Umbilical cord (tissue), 2 donors: ENCODE data around the gene CELF5. TPM values are rescaled to one million over a fixed set of nuclear protein-coding genes. Genes with fewer than 3 reads are reported as not detected.
"Not testable (repeated sequence)": the region's sequence is repeated elsewhere in the genome, so short reads cannot be mapped to it uniquely, and the experiment has no call there.

Experiments used
- DNase-seq: peaks from one replicate; pipeline ENCODE4 v3.0.0-alpha.2; 2015; ENCODE audit warnings: low spot score
- total RNA-seq: library from RNA; depleted of rRNA; stranded (reverse); fragments of >200 nt; gene quantifications from one replicate; pipeline ENCODE4 v1.2.3, GENCODE V29; 2014; ENCODE audit warnings: low replicate concordance; ENCODE audit not compliant: insufficient read depth

The CELF5 gene
- total RNA-seq, 1 donor from 2014 or later, result 1.7 TPM

DNA sequence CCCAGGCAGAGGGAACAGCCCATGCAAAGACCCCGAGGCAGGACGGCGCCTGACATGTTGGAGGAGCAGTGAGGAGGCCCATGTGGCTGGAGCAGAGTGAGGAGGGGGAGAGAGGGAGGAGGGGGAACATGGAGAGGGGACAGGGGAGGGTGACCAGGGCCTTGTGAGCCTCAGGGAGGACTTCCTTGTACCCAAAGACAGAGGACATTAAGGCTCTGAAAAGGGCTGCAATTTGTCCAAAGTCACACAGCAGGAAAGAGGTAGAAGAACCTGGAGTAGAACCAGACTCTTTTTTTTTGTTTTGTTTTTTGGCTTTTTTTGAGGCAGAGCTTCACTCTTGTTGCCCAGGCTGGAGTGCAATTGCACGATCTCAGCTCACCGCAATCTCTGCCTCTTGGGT, 67.2 kb downstream of the CELF5 start:
- DNase-seq, result no peak

DNA sequence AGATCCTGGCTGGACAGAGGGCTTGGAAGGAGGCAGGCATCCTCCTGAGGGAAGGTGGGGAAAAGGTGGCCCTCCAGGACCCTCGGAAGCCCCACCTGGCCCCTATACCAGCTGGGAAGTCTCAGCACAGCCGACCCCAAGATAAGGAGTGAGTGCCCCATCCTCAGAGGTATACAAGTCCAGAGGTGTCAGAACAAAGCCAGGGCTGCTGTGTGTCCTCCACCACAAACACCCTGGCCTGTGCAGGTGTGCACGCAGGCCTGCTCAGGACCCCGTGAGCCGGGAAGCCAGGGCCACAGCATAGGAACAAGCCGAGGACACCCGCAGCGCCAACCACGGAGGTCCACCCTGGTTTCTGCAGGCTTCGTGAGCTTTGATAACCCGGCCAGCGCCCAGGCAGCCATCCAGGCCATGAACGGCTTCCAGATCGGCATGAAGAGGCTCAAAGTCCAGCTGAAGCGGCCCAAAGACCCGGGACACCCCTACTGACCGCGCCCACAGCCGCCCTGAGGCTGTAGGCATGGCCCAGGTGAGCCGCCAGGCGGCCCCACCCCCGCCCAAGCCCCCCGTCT, 68.6 kb downstream of the CELF5 start:
- no peak for DNase-seq

DNA sequence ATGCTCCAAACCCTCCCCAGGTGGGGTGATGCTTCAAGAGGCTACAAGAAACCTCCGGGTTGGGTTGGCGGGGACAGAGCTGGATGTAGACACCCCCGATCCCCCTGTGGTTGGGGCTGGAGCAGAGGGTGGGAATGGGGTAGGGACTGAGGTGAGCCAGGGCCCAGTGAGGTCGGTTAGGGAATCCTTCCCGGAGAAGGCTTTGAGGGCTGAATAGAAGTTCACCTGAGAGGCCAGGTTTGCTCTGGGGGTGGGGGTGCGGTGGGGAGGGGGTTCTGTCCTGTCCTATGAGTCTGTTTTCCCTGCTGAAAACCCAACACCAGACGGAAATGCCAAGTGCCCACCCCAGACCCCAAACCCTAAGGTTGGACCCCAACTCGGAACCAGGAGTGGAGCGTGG, 69.1 kb downstream of the CELF5 start:
- no peak for DNase-seq

DNA sequence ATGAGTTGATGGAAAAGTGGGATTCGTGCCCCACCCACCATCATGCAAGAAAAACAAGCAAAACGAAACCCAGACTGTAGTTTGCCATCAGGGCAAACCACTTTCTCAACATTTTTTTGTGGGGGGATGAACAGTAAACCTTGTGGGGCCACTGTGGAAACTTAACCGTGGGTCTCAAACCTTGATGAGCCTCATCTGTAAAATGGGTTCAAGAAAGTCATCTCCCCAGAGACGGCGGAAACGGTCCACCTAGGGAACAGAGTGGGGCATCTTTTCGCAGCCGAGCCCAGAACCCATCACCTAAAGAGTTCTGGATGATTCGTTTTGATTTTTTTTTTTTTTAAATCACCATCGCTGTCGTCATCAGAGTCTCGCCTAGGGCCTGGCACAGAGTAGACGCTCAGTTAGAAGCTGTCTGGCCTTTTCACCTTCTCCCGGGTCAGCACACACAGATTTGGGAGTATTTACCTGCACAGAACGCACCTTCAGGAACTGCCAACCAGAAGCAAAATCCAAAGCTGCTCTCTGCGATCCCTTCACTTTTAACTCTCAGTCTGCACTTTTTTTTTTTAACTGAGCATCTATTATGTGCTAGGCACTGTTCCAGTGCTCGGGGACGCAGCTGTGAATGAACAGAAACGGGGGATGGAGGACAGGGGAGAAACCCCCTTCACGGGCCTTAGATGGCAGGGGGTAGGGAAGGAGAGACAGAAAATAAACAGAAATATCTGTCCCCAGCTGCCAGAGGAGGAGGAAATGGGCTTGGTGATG, 69.8 kb downstream of the CELF5 start:
- no peak for DNase-seq

DNA sequence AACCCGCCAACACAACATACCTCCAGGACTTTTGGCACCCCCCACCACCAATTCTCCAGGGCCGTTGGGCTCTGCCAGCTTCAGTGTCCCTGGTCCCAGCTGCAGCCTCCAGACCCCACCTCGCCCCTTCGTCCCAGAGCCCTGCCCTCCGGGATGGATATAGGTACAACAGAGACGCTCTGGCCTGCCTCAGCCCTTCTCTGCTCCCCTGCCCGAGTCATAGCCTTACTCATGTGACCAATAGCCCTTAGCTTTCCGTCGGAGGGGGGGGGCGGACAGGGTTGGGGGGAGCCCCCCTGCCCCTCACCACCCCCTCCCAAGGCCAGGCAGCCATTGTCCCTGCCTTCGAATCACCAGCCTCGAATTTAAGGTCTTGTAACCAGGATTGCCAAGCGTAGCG, 71.1 kb downstream of the CELF5 start:
- no peak for DNase-seq

DNA sequence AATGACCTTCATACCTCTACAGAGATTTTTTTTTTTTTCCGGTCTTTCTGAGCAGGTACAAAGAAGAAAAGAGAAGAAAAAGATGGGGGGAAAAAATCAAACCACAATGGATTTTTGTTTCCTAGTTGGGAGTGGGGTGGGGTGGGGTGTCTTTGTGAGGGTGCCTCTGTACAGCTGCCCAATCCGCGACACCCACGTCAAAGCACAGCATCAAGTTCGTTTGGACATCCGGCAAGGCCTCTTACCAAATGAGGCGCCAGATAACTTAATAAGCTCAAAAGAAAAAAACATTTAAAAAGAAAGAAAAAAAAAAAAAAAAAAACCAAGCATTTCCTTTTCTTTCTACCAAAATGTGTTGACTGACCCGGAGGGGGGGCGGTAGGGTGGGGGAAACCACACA, 71.6 kb downstream of the CELF5 start:
- DNase-seq, result no peak

- DNase-seq, result no peak
Observed at GRCh38 chr19:3296446-3296845, 72.0 kb downstream of the CELF5 start.

- no peak for DNase-seq
Observed at GRCh38 chr19:3298853-3299449, 74.5 kb downstream of the CELF5 start.

GRCh38 chr19:3300566-3300965, 76.1 kb downstream of the CELF5 start:
- not testable (repeated sequence) for DNase-seq

- no peak for DNase-seq
Observed at GRCh38 chr19:3302755-3303154, 78.3 kb downstream of the CELF5 start.

- peak; percentile 70 for DNase-seq
Observed at GRCh38 chr19:3304871-3305423, 80.5 kb downstream of the CELF5 start.

DNA sequence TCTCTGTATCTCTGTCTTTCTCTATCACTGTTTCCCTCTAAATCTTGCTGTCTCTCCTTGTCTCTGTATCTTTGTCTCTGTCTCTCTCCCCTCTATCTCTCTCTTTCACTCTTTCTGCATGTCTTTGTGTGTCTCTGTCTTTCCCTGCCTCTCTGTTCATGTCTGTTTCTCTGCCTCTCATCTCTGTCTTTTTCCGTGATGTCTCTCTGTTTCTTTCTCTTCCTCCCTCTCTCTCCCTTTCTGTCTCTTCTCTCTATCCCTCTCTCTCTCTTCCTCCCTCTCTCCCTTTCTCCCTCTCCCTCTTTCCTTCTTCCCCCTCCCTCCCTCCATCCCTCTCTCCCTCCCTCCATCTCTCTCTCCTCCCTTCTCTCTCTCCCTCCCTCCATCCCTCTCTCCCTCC, 85.3 kb downstream of the CELF5 start:
- DNase-seq, result no peak

GRCh38 chr19:3310280-3310679, 85.8 kb downstream of the CELF5 start:
- no peak for DNase-seq

GRCh38 chr19:3310711-3311110, 86.2 kb downstream of the CELF5 start:
- no peak for DNase-seq

GRCh38 chr19:3313199-3313575, 88.7 kb downstream of the CELF5 start:
- DNase-seq, result no peak

GRCh38 chr19:3314962-3315675, 90.7 kb downstream of the CELF5 start:
- DNase-seq, result no peak

GRCh38 chr19:3315676-3315973, 91.2 kb downstream of the CELF5 start:
- DNase-seq, result no peak

DNA sequence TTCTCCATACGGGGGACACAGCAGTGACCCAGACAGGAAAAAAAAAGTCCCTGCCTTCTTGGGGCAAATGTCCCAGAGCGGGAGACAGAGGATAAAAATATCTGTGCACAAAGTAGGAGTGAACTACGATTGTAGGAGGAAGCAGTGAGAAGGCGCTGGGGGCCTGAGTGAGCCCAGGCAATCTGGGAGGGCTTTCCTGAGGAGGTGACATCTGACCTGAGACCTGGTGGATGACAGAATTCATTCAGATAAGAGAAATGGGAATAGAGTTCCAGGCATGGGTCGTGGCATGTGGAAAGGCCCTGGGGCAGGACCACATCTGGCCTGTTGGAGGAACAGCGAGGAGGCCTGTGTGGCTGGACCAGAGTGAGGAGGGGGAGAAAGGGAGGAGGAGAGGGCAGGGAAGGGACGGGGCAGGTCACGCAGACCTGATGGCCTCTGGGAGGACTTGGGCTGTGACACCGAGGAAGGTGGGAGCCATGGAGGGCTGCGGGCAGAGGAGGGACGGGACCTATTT, 91.7 kb downstream of the CELF5 start:
- no peak for DNase-seq

GRCh38 chr19:3316659-3317207, 92.3 kb downstream of the CELF5 start:
- DNase-seq, result no peak

- no peak for DNase-seq
Observed at GRCh38 chr19:3319643-3320353, 95.3 kb downstream of the CELF5 start.

- DNase-seq, result no peak
Observed at GRCh38 chr19:3320354-3320670, 95.9 kb downstream of the CELF5 start.
